ENCODE results near the gene RSPRY1. TPM values are rescaled to one million over a fixed set of nuclear protein-coding genes. Genes with fewer than 3 reads are reported as not detected.

Gene RSPRY1
- 29.2 TPM for polyA plus RNA-seq (2013, experiment 1 of 2; ENCODE audit: insufficient read length)
- 32.9 TPM for polyA plus RNA-seq (2013, experiment 2 of 2; ENCODE audit: insufficient read length)

GRCh38 chr16:57185945-57186871 is at the start of gene RSPRY1, which contains the start of gene PSME3IP1:
TSS of gene RSPRY1 (plus strand) at chr16:57186329. CDS start at chr16:57204659, 18,330 bp downstream.
TSS of gene PSME3IP1 (minus strand) at chr16:57186039. CDS start at chr16:57173854, 12,185 bp downstream.
- peak; percentile 100 for DNase-seq

GRCh38 chr16:57137043-57137442 is 49.1 kb upstream of the RSPRY1 start:
- no peak for DNase-seq

GRCh38 chr16:57137566-57138273 is 48.4 kb upstream of the RSPRY1 start:
- DNase-seq, result no peak

- no peak for DNase-seq
These were observed 47.7 kb upstream of the RSPRY1 start for GRCh38 chr16:57138281-57138935.

- no peak for DNase-seq
These were observed 45.0 kb upstream of the RSPRY1 start for GRCh38 chr16:57140931-57141668.

- no peak for DNase-seq
These were observed 44.1 kb upstream of the RSPRY1 start for GRCh38 chr16:57141822-57142631.

GRCh38 chr16:57143149-57143921 is 42.8 kb upstream of the RSPRY1 start:
- no peak for DNase-seq

- no peak for DNase-seq
These were observed 42.1 kb upstream of the RSPRY1 start for GRCh38 chr16:57144027-57144426.

GRCh38 chr16:57145046-57146021 is 40.8 kb upstream of the RSPRY1 start:
- no peak for DNase-seq

- no peak for DNase-seq
These were observed 40.0 kb upstream of the RSPRY1 start for GRCh38 chr16:57146040-57146647.

- DNase-seq, result no peak
These were observed 39.4 kb upstream of the RSPRY1 start for GRCh38 chr16:57146735-57147134.

GRCh38 chr16:57147381-57148221 is 38.5 kb upstream of the RSPRY1 start:
- DNase-seq, result peak; percentile 28

- no peak for DNase-seq
These were observed 37.6 kb upstream of the RSPRY1 start for GRCh38 chr16:57148481-57148880.

- no peak for DNase-seq
These were observed 36.7 kb upstream of the RSPRY1 start for GRCh38 chr16:57149391-57149790.

- peak; percentile 25 for DNase-seq
These were observed 35.3 kb upstream of the RSPRY1 start for GRCh38 chr16:57150682-57151330.

- DNase-seq, result no peak
These were observed 34.8 kb upstream of the RSPRY1 start for GRCh38 chr16:57151369-57151768.
